Stimulated activated CD8-positive, alpha-beta memory T cell treated with anti-CD3 and anti-CD28 coated beads, Interleukin-12 subunit alpha, Interleukin-12 subunit beta, amount 100 ng/mL, for 1 hour (primary cell): ENCODE data around the gene NES.

ENCODE experiments used
- DNase-seq: peaks from one replicate; pipeline ENCODE4 v3.0.0-alpha.2; 2020; ENCODE audit warnings: low read depth

NES gene

GRCh38 chr1:156663178-156663577, 14.0 kb downstream of the NES start:
- DNase-seq, result no peak

GRCh38 chr1:156662800-156663055, 14.5 kb downstream of the NES start:
- no peak for DNase-seq

GRCh38 chr1:156662005-156662799, 15.0 kb downstream of the NES start:
- DNase-seq, result no peak

- no peak for DNase-seq
These were observed 16.5 kb downstream of the NES start for GRCh38 chr1:156660752-156661112.

DNA sequence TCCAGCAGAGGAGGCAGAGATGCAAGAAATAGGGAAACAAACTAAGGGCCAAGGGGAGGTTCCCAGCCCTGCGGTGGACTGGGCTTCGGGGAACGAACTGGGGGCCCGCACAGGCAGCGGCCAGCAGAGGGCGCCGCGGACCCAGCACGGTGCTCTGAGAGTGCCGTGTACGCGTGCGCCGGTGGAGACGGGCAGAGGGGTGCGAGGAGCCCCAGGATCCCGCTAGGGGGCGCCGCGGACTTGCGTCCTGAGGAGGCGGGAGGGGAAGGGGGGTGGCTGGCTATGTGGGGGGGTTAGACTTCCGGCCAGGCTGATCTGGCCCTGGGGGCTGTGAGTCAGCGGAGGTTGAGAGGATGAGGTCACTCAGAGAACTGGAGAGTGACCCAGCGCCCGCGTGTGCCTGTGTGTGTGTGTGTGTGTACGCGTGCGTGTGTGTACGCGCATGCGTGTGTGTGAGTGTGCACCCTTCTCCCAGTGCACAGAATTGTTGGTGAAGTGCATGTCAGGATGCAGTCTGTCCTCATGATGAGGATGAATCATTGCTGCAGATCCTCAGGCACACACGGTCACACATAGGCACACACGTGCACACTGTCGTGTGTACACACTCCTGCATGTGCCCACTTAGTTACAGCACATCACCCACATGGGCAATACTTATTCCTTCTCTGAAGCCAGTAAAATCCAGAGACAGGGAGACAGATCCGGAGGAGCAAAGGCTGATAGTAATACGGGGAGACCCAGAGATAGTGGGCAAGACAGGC, 17.0 kb downstream of the NES start:
- peak; percentile 79 for DNase-seq

GRCh38 chr1:156659661-156659987, 17.6 kb downstream of the NES start:
- DNase-seq, result no peak

DNA sequence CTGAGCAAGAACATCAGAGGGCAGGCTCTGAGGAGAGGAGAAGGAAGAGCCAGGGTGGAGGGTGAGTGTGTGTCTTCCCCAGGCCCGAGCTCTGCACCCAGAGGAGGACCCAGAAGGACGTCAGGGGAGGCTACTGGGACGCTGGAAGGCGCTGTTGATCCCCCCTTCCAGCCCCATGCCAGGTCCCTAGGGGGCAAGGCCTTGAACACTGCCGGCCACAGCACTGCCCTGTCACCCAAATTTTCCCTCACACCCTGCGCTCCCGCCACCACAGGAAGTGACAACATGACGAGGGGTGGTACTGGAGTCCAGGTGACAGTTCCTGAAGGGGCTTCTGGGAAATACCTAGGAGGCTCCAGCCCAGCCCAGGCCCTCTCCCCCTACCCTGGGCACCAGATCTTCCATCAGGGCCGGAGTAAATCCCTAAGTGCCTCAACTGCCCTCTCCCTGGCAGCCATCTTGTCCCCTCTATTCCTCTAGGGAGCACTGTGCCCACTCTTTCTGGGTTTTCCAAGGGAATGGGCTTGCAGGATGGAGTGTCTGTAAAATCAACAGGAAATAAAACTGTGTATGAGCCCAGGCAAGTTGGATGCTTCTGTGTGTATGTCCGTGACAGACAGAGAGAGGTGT, 18.1 kb downstream of the NES start:
- no peak for DNase-seq

- DNase-seq, result no peak
These were observed 18.7 kb downstream of the NES start for GRCh38 chr1:156658496-156658895.

GRCh38 chr1:156657741-156658319, 19.4 kb downstream of the NES start:
- DNase-seq, result no peak

GRCh38 chr1:156656806-156657740, 20.1 kb downstream of the NES start:
- peak; percentile 64 for DNase-seq

- DNase-seq, result no peak
These were observed 21.2 kb downstream of the NES start for GRCh38 chr1:156655904-156656516.

- no peak for DNase-seq
These were observed 21.9 kb downstream of the NES start for GRCh38 chr1:156655151-156655903.

GRCh38 chr1:156654700-156655099, 22.5 kb downstream of the NES start:
- DNase-seq, result no peak

GRCh38 chr1:156652992-156653355, 24.2 kb downstream of the NES start:
- DNase-seq, result no peak

GRCh38 chr1:156652131-156652991, 24.8 kb downstream of the NES start:
- no peak for DNase-seq

GRCh38 chr1:156648951-156649350, 28.3 kb downstream of the NES start:
- no peak for DNase-seq

DNA sequence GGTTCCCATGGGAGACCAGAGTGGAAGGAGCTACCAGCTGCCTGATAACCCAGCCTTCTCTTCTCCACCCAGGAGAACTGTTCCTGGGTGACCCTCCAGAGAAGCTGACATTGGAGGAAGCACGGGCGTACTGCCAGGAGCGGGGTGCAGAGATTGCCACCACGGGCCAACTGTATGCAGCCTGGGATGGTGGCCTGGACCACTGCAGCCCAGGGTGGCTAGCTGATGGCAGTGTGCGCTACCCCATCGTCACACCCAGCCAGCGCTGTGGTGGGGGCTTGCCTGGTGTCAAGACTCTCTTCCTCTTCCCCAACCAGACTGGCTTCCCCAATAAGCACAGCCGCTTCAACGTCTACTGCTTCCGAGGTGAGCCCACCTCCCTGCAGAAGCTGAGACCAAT, 28.7 kb downstream of the NES start:
- DNase-seq, result no peak

DNA sequence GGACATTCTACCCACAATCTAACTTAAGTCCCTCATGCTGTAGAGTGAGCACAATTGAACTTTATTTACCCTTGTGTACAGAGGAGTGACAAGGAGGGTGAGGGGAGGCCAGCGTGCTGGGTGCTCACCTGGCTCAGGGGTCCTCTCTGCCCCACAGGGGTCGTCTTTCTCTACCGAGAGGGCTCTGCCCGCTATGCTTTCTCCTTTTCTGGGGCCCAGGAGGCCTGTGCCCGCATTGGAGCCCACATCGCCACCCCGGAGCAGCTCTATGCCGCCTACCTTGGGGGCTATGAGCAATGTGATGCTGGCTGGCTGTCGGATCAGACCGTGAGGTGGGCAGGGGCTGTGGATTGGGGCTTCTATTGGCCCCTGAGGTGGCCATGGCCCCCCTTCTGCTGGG, 29.9 kb downstream of the NES start:
- no peak for DNase-seq

- no peak for DNase-seq
These were observed 30.4 kb downstream of the NES start for GRCh38 chr1:156646738-156647211.

DNA sequence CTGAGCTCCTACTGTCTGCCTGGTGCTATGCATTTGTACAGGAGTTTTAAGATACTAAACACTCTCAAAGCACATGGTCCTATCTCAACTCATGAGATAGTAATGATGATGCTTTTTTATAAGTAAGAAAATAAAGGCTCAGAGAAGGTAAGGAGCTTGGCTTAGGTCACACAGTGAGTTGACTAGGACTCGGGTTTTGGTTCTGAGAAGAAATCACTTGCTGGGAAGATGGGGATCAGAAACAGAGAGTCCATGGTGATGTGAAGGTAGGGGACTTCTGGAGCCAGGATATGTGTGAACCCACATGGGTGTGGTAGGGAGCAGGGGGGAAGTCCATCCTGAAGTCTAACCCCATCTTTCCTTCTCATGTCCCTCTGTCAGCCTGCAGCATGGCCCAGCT, 31.5 kb downstream of the NES start:
- DNase-seq, result no peak
